Measurements from ENCODE around the gene EHD4.
A peak's percentile ranks its signal among the peaks of the same experiment; 100 is the strongest.

EHD4 gene

GRCh38 chr15:41919954-41920538, 52.3 kb downstream of the EHD4 start:
- no peak for DNase-seq (ENCODE audit: low spot score)

GRCh38 chr15:41919201-41919820, 53.0 kb downstream of the EHD4 start:
- no peak for DNase-seq (ENCODE audit: low spot score)

- DNase-seq (ENCODE audit: low spot score) = no peak
Observed at GRCh38 chr15:41918506-41919126, 53.7 kb downstream of the EHD4 start.

GRCh38 chr15:41917767-41918430, 54.5 kb downstream of the EHD4 start:
- DNase-seq (ENCODE audit: low spot score) = no peak

- DNase-seq (ENCODE audit: low spot score) = no peak
Observed at GRCh38 chr15:41915255-41915994, 56.9 kb downstream of the EHD4 start.

GRCh38 chr15:41914411-41914810, 57.9 kb downstream of the EHD4 start:
- no peak for DNase-seq (ENCODE audit: low spot score)

GRCh38 chr15:41913256-41913655, 59.1 kb downstream of the EHD4 start:
- no peak for DNase-seq (ENCODE audit: low spot score)

GRCh38 chr15:41911691-41912345, 60.5 kb downstream of the EHD4 start:
- DNase-seq (ENCODE audit: low spot score) = no peak

- no peak for DNase-seq (ENCODE audit: low spot score)
Observed at GRCh38 chr15:41908736-41909461, 63.5 kb downstream of the EHD4 start.

- no peak for DNase-seq (ENCODE audit: low spot score)
Observed at GRCh38 chr15:41907141-41907540, 65.2 kb downstream of the EHD4 start.

- DNase-seq (ENCODE audit: low spot score) = no peak
Observed at GRCh38 chr15:41906608-41907007, 65.7 kb downstream of the EHD4 start.

GRCh38 chr15:41905036-41905793, 67.1 kb downstream of the EHD4 start:
- DNase-seq (ENCODE audit: low spot score) = peak; percentile 74

- DNase-seq (ENCODE audit: low spot score) = peak; percentile 84
Observed at GRCh38 chr15:41904541-41905005, 67.8 kb downstream of the EHD4 start.

GRCh38 chr15:41903782-41904181, 68.6 kb downstream of the EHD4 start:
- no peak for DNase-seq (ENCODE audit: low spot score)

- DNase-seq (ENCODE audit: low spot score) = no peak
Observed at GRCh38 chr15:41901431-41901830, 70.9 kb downstream of the EHD4 start.

- no peak for DNase-seq (ENCODE audit: low spot score)
Observed at GRCh38 chr15:41900526-41901380, 71.6 kb downstream of the EHD4 start.

GRCh38 chr15:41899854-41900442, 72.4 kb downstream of the EHD4 start:
- DNase-seq (ENCODE audit: low spot score) = no peak

- DNase-seq (ENCODE audit: low spot score) = no peak
Observed at GRCh38 chr15:41897363-41897799, 75.0 kb downstream of the EHD4 start.

Data from SK-N-DZ (cell line).